ENCODE data around the gene KDM6A.

DNA sequence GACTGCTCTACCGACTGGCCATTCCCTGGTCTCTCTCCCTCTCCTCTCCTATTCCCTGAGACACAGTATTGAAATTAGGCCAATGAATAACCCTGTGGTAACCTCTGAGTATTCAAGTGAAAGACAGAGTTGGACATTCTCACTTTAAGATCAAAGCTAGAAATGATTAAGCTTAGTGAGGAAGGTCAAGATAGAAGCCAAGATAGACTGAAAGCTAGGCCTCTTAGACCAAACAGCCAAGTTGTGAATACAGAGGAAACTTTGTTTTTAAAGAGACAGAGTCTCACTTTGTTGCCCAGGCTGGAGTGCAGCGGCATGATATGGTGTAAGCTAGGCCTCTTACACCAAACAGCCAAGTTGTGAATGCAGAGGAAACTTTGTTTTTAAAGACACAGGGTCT is 64.6 kb downstream of the KDM6A start:
- TF ChIP-seq EP300 (IDR thresholded peaks at IDR 0.05) (no peak), POLR2A (IDR thresholded peaks at IDR 0.05) (no peak), POLR2AphosphoS5 (IDR thresholded peaks at IDR 0.05) (no peak)
- TF ChIP-seq, protein P1, sequence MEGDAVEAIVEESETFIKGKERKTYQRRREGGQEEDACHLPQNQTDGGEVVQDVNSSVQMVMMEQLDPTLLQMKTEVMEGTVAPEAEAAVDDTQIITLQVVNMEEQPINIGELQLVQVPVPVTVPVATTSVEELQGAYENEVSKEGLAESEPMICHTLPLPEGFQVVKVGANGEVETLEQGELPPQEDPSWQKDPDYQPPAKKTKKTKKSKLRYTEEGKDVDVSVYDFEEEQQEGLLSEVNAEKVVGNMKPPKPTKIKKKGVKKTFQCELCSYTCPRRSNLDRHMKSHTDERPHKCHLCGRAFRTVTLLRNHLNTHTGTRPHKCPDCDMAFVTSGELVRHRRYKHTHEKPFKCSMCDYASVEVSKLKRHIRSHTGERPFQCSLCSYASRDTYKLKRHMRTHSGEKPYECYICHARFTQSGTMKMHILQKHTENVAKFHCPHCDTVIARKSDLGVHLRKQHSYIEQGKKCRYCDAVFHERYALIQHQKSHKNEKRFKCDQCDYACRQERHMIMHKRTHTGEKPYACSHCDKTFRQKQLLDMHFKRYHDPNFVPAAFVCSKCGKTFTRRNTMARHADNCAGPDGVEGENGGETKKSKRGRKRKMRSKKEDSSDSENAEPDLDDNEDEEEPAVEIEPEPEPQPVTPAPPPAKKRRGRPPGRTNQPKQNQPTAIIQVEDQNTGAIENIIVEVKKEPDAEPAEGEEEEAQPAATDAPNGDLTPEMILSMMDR (IDR thresholded peaks at IDR 0.05): no peak

Measured in upper lobe of left lung (tissue), 4 donors.